ENCODE results near the gene COMMD9.
"Not testable (repeated sequence)": the region's sequence is repeated elsewhere in the genome, so short reads cannot be mapped to it uniquely, and the experiment has no call there.

Gene COMMD9

GRCh38 chr11:36289226-36289852 lies at the start of gene COMMD9:
COMMD9 (minus strand) TSS chr11:36289424; CDS start chr11:36289412, 12 bp downstream.
- peak; percentile 96 for DNase-seq

GRCh38 chr11:36333897-36334296 lies 44.7 kb upstream of the COMMD9 start:
- no peak for DNase-seq

DNA sequence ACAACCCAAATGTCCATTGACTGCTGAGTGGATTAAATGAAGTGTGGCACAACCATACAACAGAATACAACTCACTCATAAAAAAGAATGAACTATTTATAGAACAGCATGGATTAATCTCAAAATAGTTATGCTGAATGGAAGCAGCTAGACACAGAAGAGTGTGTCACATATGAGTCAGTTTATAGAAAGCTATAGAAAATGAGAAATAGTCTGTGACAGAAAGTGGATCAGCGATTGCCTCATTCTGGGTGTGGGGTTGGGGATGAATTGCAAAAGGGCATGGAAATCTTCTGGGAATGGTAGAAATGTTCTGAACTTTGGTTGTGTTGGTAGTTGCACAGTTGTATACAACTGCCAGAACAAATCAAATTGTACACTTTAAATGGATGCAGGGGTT lies 44.2 kb upstream of the COMMD9 start:
- no peak for DNase-seq

DNA sequence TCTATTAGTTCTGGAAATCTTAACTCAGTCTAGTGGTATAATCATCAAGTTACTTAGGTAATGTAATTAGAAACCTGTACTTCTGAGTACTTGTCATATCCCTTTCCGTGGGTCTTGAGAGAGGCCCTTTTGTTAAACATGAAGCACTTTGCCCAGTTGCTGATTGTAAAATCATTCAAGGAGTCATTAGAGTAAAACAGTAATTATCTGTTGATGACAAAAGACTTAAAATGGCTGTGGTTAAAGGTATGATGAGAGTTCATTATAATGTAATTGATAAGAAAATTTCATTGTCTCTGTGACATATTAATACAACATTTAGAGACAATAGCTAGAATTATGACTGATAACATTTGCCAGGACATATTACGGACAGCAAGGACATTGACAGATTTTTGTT lies 41.2 kb upstream of the COMMD9 start:
- DNase-seq = no peak

GRCh38 chr11:36328966-36329673 lies 39.9 kb upstream of the COMMD9 start:
- DNase-seq = no peak

DNA sequence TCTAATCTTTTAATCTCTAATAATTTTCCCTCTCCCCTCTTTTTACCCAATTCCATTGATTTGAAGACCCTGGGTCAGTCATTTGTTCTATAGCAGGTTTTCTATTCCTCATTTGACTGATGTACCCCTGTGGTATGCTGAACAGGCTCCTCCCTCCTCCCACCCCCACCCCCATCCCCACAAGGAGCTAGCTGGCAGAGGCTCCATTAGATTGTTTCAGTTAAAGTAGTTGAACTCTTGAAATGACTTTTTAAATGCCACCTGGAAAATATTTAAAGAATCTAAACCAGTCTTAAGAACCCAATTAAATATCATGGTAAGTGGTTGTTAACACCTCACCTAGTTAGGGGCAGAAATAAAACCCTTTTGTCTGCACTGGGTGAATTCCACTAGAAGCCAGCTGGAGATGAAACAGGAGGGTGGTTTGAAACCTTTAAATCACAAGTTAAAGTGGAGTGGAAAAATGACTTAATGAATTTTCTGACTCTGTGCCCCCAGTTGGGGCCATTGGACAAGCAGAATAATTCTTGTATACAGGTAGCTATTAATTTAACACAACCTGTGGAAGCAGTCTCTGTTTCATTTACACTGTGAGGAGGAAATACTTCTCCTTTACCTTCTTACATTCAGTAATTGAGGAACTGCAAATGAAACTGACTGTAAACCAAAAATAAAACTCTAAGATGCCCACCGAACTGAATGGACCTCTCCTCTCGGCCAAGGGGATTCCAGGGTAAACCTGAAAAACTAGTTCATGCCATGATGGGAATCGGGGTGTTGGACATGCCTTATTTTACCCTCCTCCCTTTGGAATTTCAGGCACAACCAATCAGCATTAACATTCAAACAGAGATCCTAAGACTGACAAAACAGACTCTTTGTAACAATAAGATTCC lies 37.5 kb upstream of the COMMD9 start:
- DNase-seq = no peak

DNA sequence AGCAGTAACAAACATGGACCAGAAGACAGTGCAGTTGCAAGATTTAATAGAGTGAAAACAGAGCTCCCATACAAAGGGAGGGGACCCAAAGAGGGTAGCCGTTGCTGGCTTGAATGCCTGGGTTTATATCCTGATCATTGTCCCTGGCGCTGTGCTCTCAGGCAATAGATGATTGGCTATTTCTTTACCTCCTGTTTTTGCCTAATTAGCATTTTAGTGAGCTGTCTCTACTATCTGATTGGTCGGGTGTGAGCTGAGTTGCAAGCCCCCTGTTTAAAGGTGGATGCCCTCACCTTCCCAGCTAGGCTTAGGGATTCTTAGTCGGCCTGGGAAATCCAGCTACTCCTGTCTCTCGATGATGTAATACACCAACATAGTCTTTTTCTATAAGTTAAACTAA lies 36.2 kb upstream of the COMMD9 start:
- DNase-seq = not testable (repeated sequence)

DNA sequence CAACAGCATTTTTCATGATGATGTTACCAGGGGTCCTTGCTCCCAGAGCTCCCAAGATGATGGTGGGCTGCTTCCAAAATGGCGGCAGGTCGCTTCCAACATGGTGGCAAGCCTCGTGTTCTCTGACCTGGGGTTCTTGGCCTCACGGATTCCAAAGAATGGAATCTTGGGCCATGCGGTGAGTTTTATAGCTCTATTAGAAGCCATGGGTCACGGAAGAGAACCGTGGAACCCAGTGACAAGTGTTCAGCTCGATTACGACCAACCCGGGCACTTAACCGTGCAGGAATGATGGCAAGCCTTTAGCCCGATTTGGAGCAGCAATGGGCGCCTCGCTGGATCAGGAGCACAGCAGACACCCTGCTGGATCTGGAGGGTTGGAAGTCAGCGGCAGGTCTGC lies 35.7 kb upstream of the COMMD9 start:
- not testable (repeated sequence) for DNase-seq

DNA sequence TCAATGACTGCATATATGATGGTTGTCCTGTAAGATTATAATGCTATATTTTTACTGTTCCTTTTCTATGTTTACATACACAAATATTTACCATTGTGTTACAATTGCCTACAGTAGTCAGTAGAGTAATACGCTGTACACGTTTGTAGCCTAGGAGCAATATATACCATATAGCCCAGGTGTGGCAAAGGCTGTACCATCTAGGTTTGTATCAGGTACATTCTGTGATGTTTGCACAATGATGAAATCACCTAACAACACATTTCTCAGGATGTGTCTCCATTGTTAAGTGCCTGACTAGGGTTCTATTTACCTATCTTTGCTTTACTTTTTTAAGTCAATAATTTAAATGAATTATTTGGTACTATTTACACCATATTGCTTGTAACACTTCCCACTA lies 28.8 kb upstream of the COMMD9 start:
- no peak for DNase-seq

DNA sequence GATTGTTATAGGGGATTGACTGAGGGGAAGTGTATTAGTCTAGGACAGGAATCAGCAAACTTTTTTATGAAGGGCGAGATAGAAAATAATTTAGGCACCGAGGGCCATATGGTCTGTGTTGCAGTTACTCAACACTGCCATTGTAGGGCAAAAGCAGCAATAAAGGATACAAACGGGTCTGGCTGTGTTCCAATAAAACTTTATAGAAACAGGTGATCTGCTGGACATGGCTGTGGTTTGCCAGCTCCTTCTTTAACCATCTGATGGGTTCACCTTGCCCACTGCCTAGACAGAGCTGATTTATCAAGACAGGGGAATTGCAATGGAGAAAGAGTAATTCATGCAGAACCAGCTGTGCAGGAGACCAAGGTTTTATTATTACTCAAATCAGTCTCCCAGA lies 26.8 kb upstream of the COMMD9 start:
- DNase-seq = no peak

GRCh38 chr11:36314434-36314767 lies 25.2 kb upstream of the COMMD9 start:
- no peak for DNase-seq

- no peak for DNase-seq
Measured at GRCh38 chr11:36313750-36314433, 24.7 kb upstream of the COMMD9 start.

DNA sequence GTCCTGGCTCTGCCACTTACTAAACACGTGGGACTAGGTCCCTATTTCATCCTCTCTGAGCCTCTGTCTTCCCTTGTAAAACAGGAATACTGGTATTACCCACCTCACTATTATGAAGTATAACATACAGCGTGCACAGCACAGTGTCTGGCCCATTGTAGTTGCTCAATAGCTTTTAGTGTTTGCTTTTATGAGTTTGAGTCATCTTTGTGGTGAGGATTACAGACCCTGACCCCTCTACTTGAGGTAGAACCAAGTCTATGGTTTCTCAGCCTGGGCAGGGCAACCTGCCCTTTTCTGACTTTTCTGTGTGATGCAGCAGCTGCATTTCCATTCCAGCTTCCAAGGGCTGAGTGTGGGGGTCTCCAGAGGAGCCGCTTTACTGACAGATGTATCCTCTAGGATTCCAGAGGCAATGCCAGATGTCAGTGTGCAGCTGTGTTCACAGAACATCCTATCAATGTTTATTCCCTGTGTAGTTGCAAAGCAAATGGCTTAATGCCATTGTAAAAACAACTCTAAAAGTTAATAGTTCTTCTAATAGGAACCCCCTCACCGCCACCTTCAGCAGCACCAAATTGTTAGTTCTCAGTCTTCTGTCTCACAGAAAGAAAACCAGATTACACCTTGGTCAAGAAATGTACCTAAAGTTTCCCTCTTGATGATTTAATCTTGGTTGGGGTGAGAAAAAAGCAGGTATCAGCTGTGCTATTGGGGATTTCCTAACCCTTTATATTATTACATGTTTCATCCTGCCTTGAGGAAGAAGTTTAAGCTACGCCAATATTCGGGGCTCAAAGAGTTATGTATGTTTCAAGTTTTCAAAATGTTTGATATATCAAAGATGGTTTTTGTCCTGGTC lies 23.6 kb upstream of the COMMD9 start:
- no peak for DNase-seq

GRCh38 chr11:36311926-36312595 lies 22.8 kb upstream of the COMMD9 start:
- no peak for DNase-seq

GRCh38 chr11:36309779-36310178 lies 20.6 kb upstream of the COMMD9 start:
- no peak for DNase-seq

GRCh38 chr11:36308577-36308976 lies 19.4 kb upstream of the COMMD9 start:
- DNase-seq = no peak

- DNase-seq = no peak
Measured at GRCh38 chr11:36306888-36307287, 17.7 kb upstream of the COMMD9 start.

DNA sequence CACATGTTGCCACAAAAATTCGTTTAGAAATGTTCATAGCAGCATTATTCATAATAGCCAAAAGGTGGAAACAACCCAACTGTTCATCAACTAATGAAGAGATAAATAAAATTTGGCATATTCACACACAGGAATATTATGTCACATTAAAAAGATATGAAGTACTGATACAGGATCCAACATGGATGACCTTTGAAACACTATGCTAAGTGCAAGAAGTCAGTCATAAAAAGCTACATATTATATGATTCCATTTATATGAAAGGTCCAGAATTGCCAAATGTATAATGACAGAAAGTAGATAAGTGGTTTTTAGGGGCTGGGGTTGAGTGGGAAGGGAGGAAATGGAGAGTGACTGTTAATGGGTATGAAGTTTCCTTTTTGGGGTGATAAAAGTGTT lies 15.8 kb upstream of the COMMD9 start:
- DNase-seq = no peak

- DNase-seq = no peak
Measured at GRCh38 chr11:36304351-36304750, 15.1 kb upstream of the COMMD9 start.

DNA sequence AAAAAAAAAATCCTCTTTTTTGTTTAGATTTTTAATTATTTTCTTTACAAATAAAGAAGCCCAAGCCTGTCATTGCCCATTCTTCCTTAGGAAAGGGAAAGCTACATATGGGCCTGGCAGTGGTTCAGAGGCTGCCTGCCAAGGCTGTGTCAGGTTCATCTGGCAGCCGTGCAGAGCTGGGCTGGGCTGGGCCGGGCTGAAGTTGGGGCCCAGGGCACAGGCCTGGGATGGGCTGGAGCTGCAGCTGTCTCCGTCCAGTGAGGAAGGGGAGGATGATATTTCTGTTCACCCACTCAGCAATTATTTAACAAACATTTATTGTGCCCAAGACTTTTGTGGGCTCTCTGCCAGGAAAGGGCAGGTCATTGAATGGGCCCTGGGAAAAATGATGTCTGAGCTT lies 11.4 kb upstream of the COMMD9 start:
- DNase-seq = no peak

- no peak for DNase-seq
Measured at GRCh38 chr11:36296884-36297543, 7.8 kb upstream of the COMMD9 start.
